GM19463 (cell line): Measurements from ENCODE around the gene RYR2.
A peak's percentile ranks its signal among the peaks of the same experiment; 100 is the strongest.
"Not testable (repeated sequence)": the region's sequence is repeated elsewhere in the genome, so short reads cannot be mapped to it uniquely, and the experiment has no call there.

Source experiments
- ATAC-seq: cut with Tn5 transposase; IDR thresholded peaks from one replicate; pipeline ENCODE4 v1.9.1; 2021; ENCODE audit warnings: mild to moderate bottlenecking, moderate library complexity; ENCODE audit not compliant: unreplicated experiment

The RYR2 gene

DNA sequence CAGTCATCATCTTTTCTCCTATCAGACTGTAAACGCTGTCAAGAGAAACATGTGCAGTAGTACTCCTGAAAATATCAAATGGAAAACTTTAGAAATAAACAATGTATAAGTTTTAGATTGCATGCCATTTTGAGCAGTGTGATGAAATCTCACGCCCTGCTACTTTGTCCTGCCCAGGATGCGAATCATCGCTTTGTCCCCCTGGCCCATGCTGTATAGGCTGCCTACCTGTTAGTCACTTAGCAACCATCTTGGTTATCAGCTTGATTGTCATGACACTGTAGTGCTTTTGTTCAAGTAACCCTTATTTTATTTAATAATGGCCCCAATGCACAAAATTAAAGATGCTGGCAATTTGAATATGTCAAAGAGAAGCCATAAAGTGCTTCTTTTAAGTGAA is 485.8 kb downstream of the RYR2 start:
- no peak for ATAC-seq

- no peak for ATAC-seq
Observed at GRCh38 chr1:237528545-237528944, 486.6 kb downstream of the RYR2 start.

- no peak for ATAC-seq
Observed at GRCh38 chr1:237539055-237539454, 497.1 kb downstream of the RYR2 start.

DNA sequence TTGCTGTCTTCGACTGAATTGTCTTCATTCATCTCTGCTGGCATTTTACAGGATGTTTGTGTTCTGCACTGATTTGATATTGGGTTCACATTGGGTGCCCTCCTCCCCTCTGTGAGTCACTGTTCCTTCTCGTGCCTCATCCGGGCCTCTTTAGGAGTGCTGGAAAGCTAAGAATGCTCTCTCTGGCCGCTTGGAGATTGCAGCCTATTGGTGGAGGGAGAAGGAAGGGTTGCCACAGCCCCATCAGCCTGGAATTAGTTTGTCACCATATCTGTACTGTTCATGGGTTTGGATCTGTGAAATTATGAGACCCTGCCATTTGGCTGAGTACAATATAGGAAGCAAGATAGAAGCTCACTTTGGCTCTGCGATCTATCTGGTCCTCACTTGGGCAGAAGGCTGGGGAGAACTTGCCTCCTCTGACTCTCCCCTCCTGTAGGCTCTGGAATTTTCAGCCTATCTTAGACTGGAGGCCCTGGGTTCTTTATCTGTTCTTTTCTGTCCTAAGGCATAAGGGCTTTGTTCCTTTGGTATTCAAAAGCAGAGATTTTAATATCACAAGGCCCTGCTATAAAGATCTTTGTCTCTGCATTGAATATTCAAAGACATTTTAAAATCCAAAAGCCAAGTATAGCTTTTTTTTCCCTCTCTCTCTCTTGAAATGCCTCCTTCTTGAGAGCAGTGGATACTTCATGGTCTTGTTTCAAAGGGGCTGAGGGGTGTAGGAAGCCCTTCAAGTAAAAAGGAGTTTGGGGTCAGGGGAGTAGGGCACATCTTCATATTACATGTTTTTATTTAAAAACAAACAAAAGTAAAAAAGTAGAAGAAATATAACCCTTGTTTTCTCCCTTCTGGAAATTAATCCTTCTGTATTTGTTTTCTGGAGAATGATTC is 500.8 kb downstream of the RYR2 start:
- no peak for ATAC-seq

DNA sequence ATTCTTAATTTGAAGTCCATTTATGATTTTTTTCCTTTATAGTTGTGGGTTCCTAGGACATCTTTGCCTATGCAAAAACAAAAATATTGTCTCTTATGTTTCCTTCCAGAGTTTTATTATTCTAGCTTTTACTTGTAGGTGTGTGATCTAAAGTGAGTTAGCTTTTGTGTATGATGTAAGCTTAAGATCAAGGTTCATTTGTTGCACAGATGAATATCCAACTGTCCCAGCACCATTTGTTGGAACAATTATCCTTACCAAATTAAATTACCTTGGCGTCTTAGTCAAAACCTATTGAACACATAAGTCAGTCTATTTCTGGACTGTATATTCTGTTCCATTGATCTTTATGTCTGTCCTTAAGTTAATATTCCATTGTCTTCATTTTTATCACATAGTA is 511.1 kb downstream of the RYR2 start:
- ATAC-seq, result no peak

GRCh38 chr1:237556911-237557310 is 514.9 kb downstream of the RYR2 start:
- no peak for ATAC-seq

DNA sequence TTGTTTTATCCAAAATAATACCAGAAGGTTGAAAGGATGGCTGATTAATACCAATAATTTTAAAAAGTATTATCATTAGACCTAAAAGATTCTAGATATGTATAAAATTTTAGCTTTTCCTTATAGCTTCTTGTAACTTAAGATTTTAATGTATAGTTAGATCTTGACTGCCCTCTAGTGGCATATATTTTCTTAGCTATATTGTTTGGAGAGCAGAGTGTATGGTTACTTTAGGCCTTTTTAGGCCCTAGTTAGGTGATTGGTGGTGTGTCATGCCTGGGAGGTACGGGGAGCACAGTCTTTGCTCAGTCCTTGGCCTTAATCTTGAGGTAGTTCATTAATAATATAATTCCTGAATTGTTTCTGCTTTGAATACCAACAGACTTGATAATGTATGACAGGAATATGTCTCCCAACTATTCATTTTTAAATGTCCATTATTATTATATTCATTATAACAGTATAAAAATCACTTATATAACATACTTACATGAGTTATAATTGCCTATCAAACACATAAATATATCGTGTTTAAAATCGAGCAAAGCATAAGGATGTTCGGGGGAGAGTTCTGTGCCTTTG is 520.3 kb downstream of the RYR2 start:
- ATAC-seq, result peak; percentile 84

DNA sequence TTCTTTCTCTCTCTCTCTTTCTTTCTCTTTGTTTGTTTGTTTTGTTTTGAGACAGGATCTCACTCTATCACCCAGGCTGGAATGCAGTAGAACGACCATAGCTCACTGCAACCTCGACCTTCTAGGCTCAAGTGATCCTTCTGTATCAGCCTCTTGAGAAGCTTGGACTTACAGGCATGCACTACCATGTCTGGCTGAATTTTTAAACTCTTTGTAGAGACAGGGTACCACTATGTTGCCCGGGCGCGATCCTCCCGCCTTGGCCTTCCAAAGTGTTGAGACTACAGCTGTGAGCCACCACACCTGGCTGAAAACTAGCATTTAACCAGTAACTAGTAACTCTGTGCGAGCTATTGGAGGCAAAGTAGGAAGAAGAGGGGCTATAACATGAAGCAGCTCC is 523.3 kb downstream of the RYR2 start:
- ATAC-seq, result no peak

- ATAC-seq, result no peak
Observed at GRCh38 chr1:237566581-237566980, 524.6 kb downstream of the RYR2 start.

- no peak for ATAC-seq
Observed at GRCh38 chr1:237568955-237569354, 527.0 kb downstream of the RYR2 start.

GRCh38 chr1:237570530-237570929 is 528.5 kb downstream of the RYR2 start:
- no peak for ATAC-seq

GRCh38 chr1:237574536-237574935 is 532.6 kb downstream of the RYR2 start:
- ATAC-seq, result no peak

DNA sequence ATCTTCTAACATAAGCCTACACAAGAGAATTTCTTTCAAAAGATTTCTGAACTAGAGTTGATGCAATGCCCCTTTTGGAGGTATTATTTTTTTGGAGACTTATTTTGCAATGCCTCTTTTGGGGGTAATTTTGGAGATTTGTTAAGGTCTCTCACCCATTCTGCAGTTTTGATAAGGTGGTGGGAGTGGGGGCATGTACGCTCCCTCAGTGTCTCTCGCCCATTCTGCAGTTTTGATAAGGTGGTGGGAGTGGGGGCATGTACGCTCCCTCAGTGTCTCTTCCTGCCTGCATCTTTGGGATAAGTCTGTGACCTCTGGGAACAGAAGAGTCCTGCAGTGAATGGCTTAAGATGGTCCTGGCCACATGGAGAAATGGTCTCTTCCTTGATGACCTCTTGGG is 536.6 kb downstream of the RYR2 start:
- ATAC-seq, result no peak

GRCh38 chr1:237580726-237581125 is 538.7 kb downstream of the RYR2 start:
- no peak for ATAC-seq

GRCh38 chr1:237583270-237583669 is 541.3 kb downstream of the RYR2 start:
- no peak for ATAC-seq

GRCh38 chr1:237583756-237584155 is 541.8 kb downstream of the RYR2 start:
- ATAC-seq, result no peak

GRCh38 chr1:237590386-237590785 is 548.4 kb downstream of the RYR2 start:
- ATAC-seq, result no peak

DNA sequence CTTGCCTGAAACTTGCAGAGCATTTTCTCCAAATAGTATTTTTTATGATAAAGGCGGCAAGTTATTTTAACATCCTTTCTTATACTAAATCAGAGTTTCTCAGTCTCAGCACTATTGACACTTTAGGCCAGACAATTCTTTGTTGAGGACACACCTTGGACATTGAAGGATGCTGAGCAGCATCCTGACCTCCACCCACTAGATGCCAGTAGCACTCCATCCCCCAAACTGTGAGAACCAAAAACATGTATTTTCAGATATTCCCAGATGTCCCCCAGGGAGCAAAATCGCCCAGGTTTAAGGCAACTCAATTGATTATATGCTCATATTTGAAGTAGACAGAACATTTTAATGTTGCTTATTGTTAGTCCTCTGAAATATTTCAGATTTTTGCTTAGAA is 549.4 kb downstream of the RYR2 start:
- no peak for ATAC-seq

DNA sequence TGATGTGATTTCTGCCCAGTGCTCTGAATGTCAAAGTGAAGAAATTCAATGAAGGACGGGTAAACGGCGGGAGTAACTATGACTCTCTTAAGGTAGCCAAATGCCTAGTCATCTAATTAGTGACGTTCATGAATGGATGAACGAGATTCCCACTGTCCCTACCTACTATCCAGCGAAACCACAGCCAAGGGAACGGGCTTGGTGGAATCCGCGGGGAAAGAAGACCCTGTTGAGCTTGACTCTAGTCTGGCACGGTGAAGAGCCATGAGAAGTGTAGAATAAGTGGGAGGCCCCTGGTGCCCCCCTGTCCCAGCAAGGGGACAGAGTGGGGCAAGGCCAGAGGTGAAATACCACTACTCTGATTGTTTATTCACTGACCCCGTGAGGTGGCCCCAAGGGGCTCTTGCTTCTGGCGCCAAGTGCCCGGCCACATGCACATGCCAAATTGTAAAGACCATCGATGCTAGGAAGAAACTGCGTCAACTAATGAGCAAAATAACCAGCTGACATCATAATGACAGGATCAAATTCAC is 561.1 kb downstream of the RYR2 start:
- not testable (repeated sequence) for ATAC-seq

DNA sequence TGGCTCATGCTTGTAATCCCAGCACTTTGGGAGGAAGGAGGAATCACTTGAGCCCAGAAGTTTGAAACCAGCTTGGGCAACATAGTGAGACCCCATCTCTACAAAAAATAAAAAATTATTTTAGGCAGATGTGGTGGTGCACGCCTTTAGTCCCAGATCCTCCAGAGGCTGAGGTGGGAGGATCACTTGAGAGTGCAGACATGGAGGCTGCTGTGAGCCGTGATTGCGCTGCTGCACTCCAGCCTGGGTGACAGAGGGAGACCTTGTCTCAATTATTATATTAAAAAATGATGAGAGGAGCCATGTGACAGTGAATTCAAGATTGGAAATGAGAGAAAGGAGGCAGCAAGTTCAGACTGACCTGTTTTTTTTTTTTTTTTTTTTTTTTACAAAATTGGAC is 566.4 kb downstream of the RYR2 start:
- ATAC-seq, result no peak

- no peak for ATAC-seq
Observed at GRCh38 chr1:237610157-237610556, 568.2 kb downstream of the RYR2 start.

DNA sequence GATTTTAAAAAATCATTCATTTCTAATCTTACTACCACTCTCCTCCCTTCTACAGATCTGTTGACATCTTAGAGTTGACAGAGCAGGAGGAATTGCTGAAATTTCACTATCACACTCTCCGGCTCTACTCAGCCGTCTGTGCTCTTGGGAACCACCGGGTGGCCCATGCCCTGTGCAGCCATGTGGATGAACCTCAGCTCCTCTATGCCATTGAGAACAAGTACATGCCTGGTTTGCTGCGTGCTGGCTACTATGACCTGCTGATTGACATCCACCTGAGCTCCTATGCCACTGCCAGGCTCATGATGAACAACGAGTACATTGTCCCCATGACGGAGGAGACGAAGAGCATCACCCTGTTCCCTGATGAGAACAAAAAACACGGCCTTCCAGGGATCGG is 572.0 kb downstream of the RYR2 start:
- ATAC-seq, result no peak
